Lower lobe of right lung (tissue), 2 donors: ENCODE results near the gene COMMD10. TPM values are rescaled to one million over a fixed set of nuclear protein-coding genes. Genes with fewer than 3 reads are reported as not detected.
"Not testable (repeated sequence)": the region's sequence is repeated elsewhere in the genome, so short reads cannot be mapped to it uniquely, and the experiment has no call there.

Experiments
- ATAC-seq, 2 donors: fragments of 200-7000 bp; cut with Tn5 transposase; one replicate each; pipeline ENCODE4 v1.9.1; 2020 to 2022; ENCODE audit warnings: mild to moderate bottlenecking in 2 of 2, moderate library complexity in 2 of 2
- DNase-seq: peaks from one replicate; pipeline ENCODE4 v3.0.0-alpha.2; 2020
- H3K27ac ChIP-seq: fragments of 200-600 bp; one replicate; pipeline ENCODE4 v1.8.0; 2022
- H3K27me3 ChIP-seq: fragments of 200-600 bp; one replicate; pipeline ENCODE4 v1.8.0; 2022; ENCODE audit warnings: low read depth
- H3K36me3 ChIP-seq: fragments of 200-600 bp; one replicate; pipeline ENCODE4 v1.8.0; 2022; ENCODE audit warnings: mild to moderate bottlenecking
- H3K4me1 ChIP-seq: fragments of 200-600 bp; one replicate; pipeline ENCODE4 v1.8.0; 2022
- H3K4me3 ChIP-seq: fragments of 200-600 bp; one replicate; pipeline ENCODE4 v1.8.0; 2022; ENCODE audit warnings: mild to moderate bottlenecking
- H3K9me3 ChIP-seq: fragments of 200-600 bp; one replicate; pipeline ENCODE4 v1.8.0; 2022
- CTCF ChIP-seq: fragments of 200-600 bp; IDR thresholded peaks from one replicate; pipeline ENCODE4 v1.8.0; 2022; ENCODE audit warnings: antibody characterized with exemption, mild to moderate bottlenecking
- intact Hi-C: fragments of 100-400 bp; cut with DNase I; formaldehyde crosslinking; loops from one replicate; pipeline ENCODE4 v1.11.0; 2022
- total RNA-seq: library from RNA; stranded (reverse); fragmentation: NEBNext Ultra II Directional; extraction: Animal tissue kit (Norgen Biotek cat#: 25700); gene quantifications from one replicate; pipeline ENCODE4 v1.2.1, GENCODE V29; 2021
- donor health status: DM: no; HTN: yes; CAD: no; lungs with severe emphysema.

The COMMD10 gene
- total RNA-seq, 1 donor from 2014 or later, result 33.8 TPM

DNA sequence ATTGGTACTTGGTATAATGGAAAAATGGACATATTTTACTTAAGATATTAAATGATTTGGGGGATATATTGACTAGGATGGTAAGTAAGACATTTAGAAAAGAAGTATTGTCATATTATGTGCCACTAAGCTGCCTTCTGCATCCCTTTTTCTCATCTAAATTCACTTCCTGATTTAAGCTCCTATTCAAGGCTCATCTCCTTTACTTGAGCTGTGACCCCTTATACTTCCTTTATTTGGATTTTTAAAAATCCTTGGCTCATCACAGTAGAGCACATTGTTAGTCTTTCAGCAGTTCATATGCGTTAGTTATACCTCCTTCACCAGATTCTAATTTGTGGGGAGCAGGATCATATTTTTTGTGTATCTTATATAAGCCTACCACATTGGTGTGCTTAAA is 6.6 kb downstream of the COMMD10 start:
- Histone ChIP-seq H3K4me1 (no peaks in the 10 kb centered on the region), H3K36me3 (peaks cover 50% of the 10 kb centered on the region), H3K9me3 (no peaks in the 10 kb centered on the region), H3K27me3 (no peaks in the 10 kb centered on the region), H3K4me3 (no peak overlapping the region), H3K27ac (no peak overlapping the region)
- intact Hi-C loops, result no loop called here
- ATAC-seq (no peak), DNase-seq (no peak)
- TF ChIP-seq CTCF, result no peak

GRCh38 chr5:116097301-116097700 is 12.5 kb downstream of the COMMD10 start:
- no peak overlapping the region for H3K4me3 ChIP-seq
- no peak overlapping the region for H3K27ac ChIP-seq
- no peak for DNase-seq
- intact Hi-C loops, result no loop called here
- no peak for ATAC-seq
- no peaks in the 10 kb centered on the region for H3K27me3 ChIP-seq
- no peaks in the 10 kb centered on the region for H3K9me3 ChIP-seq
- no peaks in the 10 kb centered on the region for H3K4me1 ChIP-seq
- TF ChIP-seq CTCF, result no peak
- peaks cover 61% of the 10 kb centered on the region for H3K36me3 ChIP-seq

DNA sequence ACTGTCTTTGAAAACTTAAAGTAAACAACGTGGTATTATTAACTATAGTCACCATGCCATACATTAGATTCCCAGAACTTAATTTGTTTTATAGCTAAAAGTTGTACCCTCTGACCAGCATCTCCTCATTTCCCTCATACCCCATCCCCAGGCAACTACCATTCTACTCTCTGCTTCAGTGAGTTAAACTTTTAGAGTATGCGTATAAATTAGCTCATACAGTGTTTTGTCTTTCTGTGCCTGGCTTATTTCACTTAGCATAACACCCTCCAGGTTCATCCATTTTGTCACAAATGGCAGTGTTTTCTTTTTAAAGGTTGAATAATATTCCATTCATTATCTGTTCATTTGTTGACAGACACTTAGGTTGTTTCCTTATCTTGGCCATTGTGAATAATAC is 14.2 kb downstream of the COMMD10 start:
- no peak overlapping the region for H3K4me3 ChIP-seq
- intact Hi-C loops, result no loop called here
- no peak for TF ChIP-seq CTCF
- H3K27me3 ChIP-seq, result no peaks in the 10 kb centered on the region
- H3K4me1 ChIP-seq, result no peaks in the 10 kb centered on the region
- H3K36me3 ChIP-seq, result peaks cover 44% of the 10 kb centered on the region
- H3K9me3 ChIP-seq, result no peaks in the 10 kb centered on the region
- DNase-seq (no peak), ATAC-seq (no peak)
- no peak overlapping the region for H3K27ac ChIP-seq

GRCh38 chr5:116104941-116105340 is 20.1 kb downstream of the COMMD10 start:
- H3K9me3 ChIP-seq, H3K27me3 ChIP-seq, H3K27ac ChIP-seq, H3K4me1 ChIP-seq, DNase-seq, intact Hi-C loops, ATAC-seq, H3K4me3 ChIP-seq, H3K36me3 ChIP-seq: not testable (repeated sequence)

- peak; percentile 38 to 68 for ATAC-seq
- intact Hi-C loops, result no loop called here
- Histone ChIP-seq H3K4me3 (no peak overlapping the region), H3K4me1 (no peaks in the 10 kb centered on the region), H3K9me3 (peaks cover 26% of the 10 kb centered on the region), H3K27ac (no peak overlapping the region), H3K27me3 (no peaks in the 10 kb centered on the region), H3K36me3 (no peaks in the 10 kb centered on the region)
- TF ChIP-seq CTCF, result no peak
- DNase-seq, result no peak
These were observed 30.3 kb downstream of the COMMD10 start for GRCh38 chr5:116115163-116115562.

DNA sequence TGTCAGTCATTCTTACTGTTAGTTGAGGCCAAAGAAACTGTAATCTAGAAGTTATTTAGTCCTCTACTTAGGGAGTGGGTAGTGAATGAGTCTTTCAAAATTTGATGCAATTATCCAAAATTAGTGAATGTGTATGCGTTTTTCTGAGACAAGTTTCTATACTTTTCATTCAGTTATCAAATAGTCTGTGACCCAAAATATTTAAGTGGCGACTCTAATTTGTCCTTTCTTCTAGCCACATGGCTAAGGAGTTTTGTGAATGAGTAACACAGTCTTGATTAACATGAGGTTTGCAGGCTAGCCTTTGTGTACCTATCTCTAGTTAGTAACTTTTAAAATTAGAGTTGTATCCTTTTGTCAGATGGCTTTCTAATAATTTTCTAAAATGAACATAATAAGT is 45.6 kb downstream of the COMMD10 start:
- Histone ChIP-seq H3K4me3 (no peak overlapping the region), H3K9me3 (no peaks in the 10 kb centered on the region), H3K36me3 (peaks cover 6% of the 10 kb centered on the region), H3K27ac (no peak overlapping the region), H3K4me1 (no peaks in the 10 kb centered on the region), H3K27me3 (no peaks in the 10 kb centered on the region)
- intact Hi-C loops, result no loop called here
- no peak for TF ChIP-seq CTCF
- no peak for ATAC-seq
- DNase-seq, result no peak
